Urinary bladder (tissue), 4 donors: Measurements from ENCODE around the gene GSN. TPM values are rescaled to one million over a fixed set of nuclear protein-coding genes. Genes with fewer than 3 reads are reported as not detected.
"Not testable (repeated sequence)": the region's sequence is repeated elsewhere in the genome, so short reads cannot be mapped to it uniquely, and the experiment has no call there.

Source experiments
- DNase-seq: peaks from one replicate; pipeline ENCODE4 v3.0.0-alpha.2; 2015; ENCODE audit errors: extremely low spot score
- H3K27ac ChIP-seq: one replicate; pipeline ENCODE4 v1.5.1; 2013; ENCODE audit warnings: low read depth, mild to moderate bottlenecking, moderate library complexity
- H3K36me3 ChIP-seq: one replicate; pipeline ENCODE4 v1.6.1; 2013; ENCODE audit warnings: mild to moderate bottlenecking, moderate library complexity; ENCODE audit not compliant: insufficient read depth
- H3K4me1 ChIP-seq: one replicate; pipeline ENCODE4 v1.6.1; 2013; ENCODE audit warnings: mild to moderate bottlenecking, moderate library complexity; ENCODE audit not compliant: insufficient read depth
- H3K4me3 ChIP-seq: one replicate; pipeline ENCODE4 v1.5.1; 2013; ENCODE audit warnings: low read depth, low read length
- WGBS: extraction: QIAGEN DNeasy Blood & Tissue Kit; methylation state at CpG from one replicate; pipeline ENCODE4 v1.1.7; 2013; 5-methylcytosine and 5-hydroxymethylcytosine counted together
- polyA plus RNA-seq: library from polyadenylated mRNA; stranded (reverse); fragments of 200-250 nt; gene quantifications from one replicate; pipeline ENCODE4 v1.2.3, GENCODE V29; 2013
- total RNA-seq: library from RNA; depleted of rRNA; stranded (reverse); fragments of >200 nt; gene quantifications from one replicate; pipeline ENCODE4 v1.2.3, GENCODE V29; 2014
- donor health status: healthy with polysubstance abuse.
- donor health status: healthy.

The GSN gene
- total and polyA plus RNA-seq, 2 donors: 405 to 2,591 TPM

GRCh38 chr9:121283080-121283398 lies 15.1 kb downstream of the GSN start:
- DNase-seq: no peak
- WGBS: 47% methylated on average over 2 of the region's 2 CpGs
- H3K27ac ChIP-seq: peak overlapping the region; percentile 80
- H3K4me3 ChIP-seq: no peak overlapping the region
- no peaks in the 10 kb centered on the region for H3K36me3 ChIP-seq
- H3K4me1 ChIP-seq: peaks cover 4% of the 10 kb centered on the region

- Histone ChIP-seq H3K4me3 (no peak overlapping the region), H3K27ac (peak overlapping the region; percentile 88), H3K4me1 (peaks cover 4% of the 10 kb centered on the region), H3K36me3 (no peaks in the 10 kb centered on the region)
- 41% methylated on average over 11 of the region's 11 CpGs for WGBS
- DNase-seq: no peak
Observed at GRCh38 chr9:121283856-121284732, 16.1 kb downstream of the GSN start.

GRCh38 chr9:121284733-121285451 lies 16.9 kb downstream of the GSN start:
- no peak overlapping the region for H3K4me3 ChIP-seq
- 80% methylated on average over 9 of the region's 9 CpGs for WGBS
- peak overlapping the region; percentile 88 for H3K27ac ChIP-seq
- no peak for DNase-seq
- peaks cover 4% of the 10 kb centered on the region for H3K4me1 ChIP-seq
- no peaks in the 10 kb centered on the region for H3K36me3 ChIP-seq

GRCh38 chr9:121285835-121286687 lies 18.1 kb downstream of the GSN start:
- WGBS: 15% methylated on average over 18 of the region's 18 CpGs
- Histone ChIP-seq H3K4me3 (no peak overlapping the region), H3K4me1 (peaks cover 4% of the 10 kb centered on the region)

GRCh38 chr9:121286688-121286972 lies 18.7 kb downstream of the GSN start:
- H3K27ac ChIP-seq: peak overlapping the region; percentile 88
- peaks cover 4% of the 10 kb centered on the region for H3K4me1 ChIP-seq
- no peak for DNase-seq
- H3K4me3 ChIP-seq: no peak overlapping the region
- H3K36me3 ChIP-seq: no peaks in the 10 kb centered on the region
- WGBS: 20% methylated on average over 2 of the region's 2 CpGs

More at GRCh38 chr9:121285835-121286687, 18.1 kb downstream of the GSN start:
- Histone ChIP-seq H3K36me3 (no peaks in the 10 kb centered on the region), H3K27ac (peak overlapping the region; percentile 88)
- no peak for DNase-seq

GRCh38 chr9:121286973-121287741 lies 19.2 kb downstream of the GSN start:
- DNase-seq: peak; percentile 78
- no peaks in the 10 kb centered on the region for H3K36me3 ChIP-seq
- WGBS: 9% methylated on average over 13 of the region's 13 CpGs
- H3K4me3 ChIP-seq: no peak overlapping the region
- peaks cover 4% of the 10 kb centered on the region for H3K4me1 ChIP-seq
- H3K27ac ChIP-seq: peak overlapping the region; percentile 95

GRCh38 chr9:121288673-121289025 lies 20.7 kb downstream of the GSN start:
- Histone ChIP-seq H3K36me3 (no peaks in the 10 kb centered on the region), H3K4me1 (peaks cover 4% of the 10 kb centered on the region), H3K27ac (peak overlapping the region; percentile 95), H3K4me3 (no peak overlapping the region)
- no peak for DNase-seq
- 44% methylated on average over 4 of the region's 4 CpGs for WGBS

GRCh38 chr9:121289026-121289771 lies 21.2 kb downstream of the GSN start:
- peak; percentile 74 for DNase-seq
- Histone ChIP-seq H3K4me1 (peaks cover 4% of the 10 kb centered on the region), H3K4me3 (no peak overlapping the region), H3K36me3 (no peaks in the 10 kb centered on the region), H3K27ac (peak overlapping the region; percentile 95)
- 13% methylated on average over 10 of the region's 10 CpGs for WGBS

- no peaks in the 10 kb centered on the region for H3K36me3 ChIP-seq
- peaks cover 4% of the 10 kb centered on the region for H3K4me1 ChIP-seq
- DNase-seq: no peak
- H3K4me3 ChIP-seq: no peak overlapping the region
- 36% methylated on average over 7 of the region's 7 CpGs for WGBS
- peak overlapping the region; percentile 95 for H3K27ac ChIP-seq
Observed at GRCh38 chr9:121289772-121290370, 21.9 kb downstream of the GSN start.

GRCh38 chr9:121291536-121291935 lies 23.6 kb downstream of the GSN start:
- H3K4me1 ChIP-seq, DNase-seq, H3K4me3 ChIP-seq, H3K36me3 ChIP-seq, H3K27ac ChIP-seq: not testable (repeated sequence)
- 92% methylated on average over 4 of the region's 4 CpGs for WGBS

- DNase-seq: no peak
- Histone ChIP-seq H3K36me3 (no peaks in the 10 kb centered on the region), H3K27ac (peak overlapping the region; percentile 13), H3K4me3 (no peak overlapping the region), H3K4me1 (peaks cover 2% of the 10 kb centered on the region)
- WGBS: 95% methylated on average over 1 of the region's 1 CpG
Observed at GRCh38 chr9:121292051-121292450, 24.1 kb downstream of the GSN start.

- Histone ChIP-seq H3K36me3 (no peaks in the 10 kb centered on the region), H3K4me1 (no peaks in the 10 kb centered on the region), H3K4me3 (no peak overlapping the region), H3K27ac (peak overlapping the region; percentile 13)
- WGBS: 77% methylated on average over 6 of the region's 6 CpGs
- no peak for DNase-seq
Observed at GRCh38 chr9:121292801-121293241, 24.9 kb downstream of the GSN start.
